Peyer's patch (tissue), 4 donors: ENCODE data around the gene PLIN5. TPM values are rescaled to one million over a fixed set of nuclear protein-coding genes. Genes with fewer than 3 reads are reported as not detected.

Source experiments
- total RNA-seq, 4 donors: library from RNA; depleted of rRNA; stranded (reverse); fragments of >200 nt; gene quantifications; one replicate each; pipeline ENCODE4 v1.1.0, GENCODE V29; 2016

PLIN5 gene
- total RNA-seq, 4 donors from 2014 or later: 2.1 to 3.2 TPM; not detected in 2

Other genes starting within 250 kb of the PLIN5 start
- gene TMIGD2, start 232.8 kb downstream of the PLIN5 start, total RNA-seq: 1 to 10 TPM; 2.2 to 6.1 (median 3.8) TPM
- 1 to 10 TPM in 3 of 4 donors, not detected in 1; 1.0 to 8.4 (median 1.4) TPM for gene FSD1, start 230.6 kb downstream of the PLIN5 start, total RNA-seq
- gene STAP2, start 196.4 kb downstream of the PLIN5 start, total RNA-seq: 100 to 1,000 TPM in 3 of 4 donors, 10 to 100 TPM in 1; 90.8 to 227 (median 134) TPM
- gene MPND, start 191.7 kb downstream of the PLIN5 start, total RNA-seq: 10 to 100 TPM in 3 of 4 donors, 1 to 10 TPM in 1; 8.3 to 26.1 (median 20.8) TPM
- 100 to 1,000 TPM in 1 of 4 donors, 10 to 100 TPM in 3; 69.3 to 102 (median 73.9) TPM for gene SH3GL1, start 134.7 kb downstream of the PLIN5 start, total RNA-seq
- gene CHAF1A, start 132.6 kb downstream of the PLIN5 start, total RNA-seq: 10 to 100 TPM in 3 of 4 donors, 1 to 10 TPM in 1; 7.5 to 66.8 (median 14.4) TPM
- 100 to 1,000 TPM in 3 of 4 donors, 10 to 100 TPM in 1; 94.9 to 178 (median 163) TPM for gene UBXN6, start 77.4 kb downstream of the PLIN5 start, total RNA-seq
- 10 to 100 TPM; 20.5 to 73.4 (median 28.6) TPM for gene HDGFL2, start 62.9 kb downstream of the PLIN5 start, total RNA-seq
- 1 to 10 TPM in 3 of 4 donors, under 1 TPM in 1; 0.83 to 5.1 (median 2.3) TPM for gene PLIN4, start 16.7 kb downstream of the PLIN5 start, total RNA-seq
- gene LRG1, start 4.8 kb upstream of the PLIN5 start, total RNA-seq: 1 to 10 TPM; 1.7 to 3.5 (median 3.0) TPM
- gene SEMA6B, start 24.5 kb upstream of the PLIN5 start, total RNA-seq: 1 to 10 TPM; 1.2 to 9.9 (median 3.2) TPM
- 10 to 100 TPM in 2 of 4 donors, 1 to 10 TPM in 2; 7.0 to 16.5 (median 11.0) TPM for gene TNFAIP8L1, start 104.3 kb upstream of the PLIN5 start, total RNA-seq
- gene MYDGF, start 135.1 kb upstream of the PLIN5 start, total RNA-seq: 10 to 100 TPM in 3 of 4 donors, 1 to 10 TPM in 1; 9.9 to 45.9 (median 40.3) TPM
- gene DPP9, start 188.6 kb upstream of the PLIN5 start, total RNA-seq: 100 to 1,000 TPM; 102 to 279 (median 168) TPM